ENCODE results near the gene SLCO4C1.

Gene SLCO4C1

GRCh38 chr5:102279711-102280110 is 16.4 kb downstream of the SLCO4C1 start:
- no peak overlapping the region for H3K27ac ChIP-seq
- H3K27me3 ChIP-seq (ENCODE audit: insufficient read depth, low read depth) = no peaks in the 10 kb centered on the region
- no peaks in the 10 kb centered on the region for H4K20me1 ChIP-seq (ENCODE audit: insufficient read depth)
- no peak overlapping the region for H2AFZ ChIP-seq (ENCODE audit: low read depth)
- no peak overlapping the region for H3K4me3 ChIP-seq (IDR thresholded peaks at IDR 0.05; ENCODE audit: insufficient read depth, low read depth, low read length)
- TF ChIP-seq, protein P1, sequence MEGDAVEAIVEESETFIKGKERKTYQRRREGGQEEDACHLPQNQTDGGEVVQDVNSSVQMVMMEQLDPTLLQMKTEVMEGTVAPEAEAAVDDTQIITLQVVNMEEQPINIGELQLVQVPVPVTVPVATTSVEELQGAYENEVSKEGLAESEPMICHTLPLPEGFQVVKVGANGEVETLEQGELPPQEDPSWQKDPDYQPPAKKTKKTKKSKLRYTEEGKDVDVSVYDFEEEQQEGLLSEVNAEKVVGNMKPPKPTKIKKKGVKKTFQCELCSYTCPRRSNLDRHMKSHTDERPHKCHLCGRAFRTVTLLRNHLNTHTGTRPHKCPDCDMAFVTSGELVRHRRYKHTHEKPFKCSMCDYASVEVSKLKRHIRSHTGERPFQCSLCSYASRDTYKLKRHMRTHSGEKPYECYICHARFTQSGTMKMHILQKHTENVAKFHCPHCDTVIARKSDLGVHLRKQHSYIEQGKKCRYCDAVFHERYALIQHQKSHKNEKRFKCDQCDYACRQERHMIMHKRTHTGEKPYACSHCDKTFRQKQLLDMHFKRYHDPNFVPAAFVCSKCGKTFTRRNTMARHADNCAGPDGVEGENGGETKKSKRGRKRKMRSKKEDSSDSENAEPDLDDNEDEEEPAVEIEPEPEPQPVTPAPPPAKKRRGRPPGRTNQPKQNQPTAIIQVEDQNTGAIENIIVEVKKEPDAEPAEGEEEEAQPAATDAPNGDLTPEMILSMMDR (conservative IDR thresholded peaks at IDR 0.05; ENCODE audit: low read depth, low read length) = no peak
- H3K4me2 ChIP-seq = no peak overlapping the region
- H3K36me3 ChIP-seq (ENCODE audit: insufficient read depth) = no peaks in the 10 kb centered on the region
- H3K79me2 ChIP-seq (ENCODE audit: insufficient read depth, low read depth) = no peaks in the 10 kb centered on the region
- no peaks in the 10 kb centered on the region for H3K4me1 ChIP-seq (ENCODE audit: low read depth, poor library complexity, severe bottlenecking)
- H3K9ac ChIP-seq = no peak overlapping the region

DNA sequence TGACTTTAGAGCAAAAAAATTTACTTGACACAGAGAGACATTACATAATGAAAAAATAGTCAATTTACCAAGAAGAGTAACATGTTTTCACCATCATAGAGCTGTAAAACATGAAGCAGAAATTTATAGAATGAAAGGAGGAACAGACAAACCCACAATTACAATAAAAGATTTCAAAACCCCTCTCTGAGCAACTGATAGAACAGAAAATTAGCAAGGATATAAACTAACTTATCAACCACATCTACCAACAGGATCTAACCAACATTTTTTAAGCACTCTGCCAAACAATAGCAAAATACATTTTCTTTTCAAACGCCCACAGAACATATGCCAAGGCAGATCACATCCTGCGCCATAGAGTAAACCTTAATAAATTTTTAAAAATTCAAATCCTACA is 17.9 kb downstream of the SLCO4C1 start:
- H3K4me1 ChIP-seq (ENCODE audit: low read depth, poor library complexity, severe bottlenecking) = no peaks in the 10 kb centered on the region
- H3K4me3 ChIP-seq (IDR thresholded peaks at IDR 0.05; ENCODE audit: insufficient read depth, low read depth, low read length) = no peak overlapping the region
- no peaks in the 10 kb centered on the region for H3K79me2 ChIP-seq (ENCODE audit: insufficient read depth, low read depth)
- H3K27ac ChIP-seq = no peak overlapping the region
- H2AFZ ChIP-seq (ENCODE audit: low read depth) = no peak overlapping the region
- no peak overlapping the region for H3K9ac ChIP-seq
- no peaks in the 10 kb centered on the region for H4K20me1 ChIP-seq (ENCODE audit: insufficient read depth)
- no peak overlapping the region for H3K4me2 ChIP-seq
- no peaks in the 10 kb centered on the region for H3K27me3 ChIP-seq (ENCODE audit: insufficient read depth, low read depth)
- no peaks in the 10 kb centered on the region for H3K36me3 ChIP-seq (ENCODE audit: insufficient read depth)
- TF ChIP-seq, protein P1 (conservative IDR thresholded peaks at IDR 0.05; ENCODE audit: low read depth, low read length) = no peak

- Histone ChIP-seq H3K4me2 (no peak overlapping the region), H3K36me3 (ENCODE audit: insufficient read depth) (no peaks in the 10 kb centered on the region), H3K79me2 (ENCODE audit: insufficient read depth, low read depth) (no peaks in the 10 kb centered on the region), H3K9ac (no peak overlapping the region), H2AFZ (ENCODE audit: low read depth) (no peak overlapping the region), H3K27me3 (ENCODE audit: insufficient read depth, low read depth) (no peaks in the 10 kb centered on the region), H3K27ac (no peak overlapping the region), H3K4me3 (IDR thresholded peaks at IDR 0.05; ENCODE audit: insufficient read depth, low read depth, low read length) (no peak overlapping the region), H3K4me1 (ENCODE audit: low read depth, poor library complexity, severe bottlenecking) (no peaks in the 10 kb centered on the region), H4K20me1 (ENCODE audit: insufficient read depth) (no peaks in the 10 kb centered on the region)
- TF ChIP-seq, protein P1 (conservative IDR thresholded peaks at IDR 0.05; ENCODE audit: low read depth, low read length) = no peak
These were observed 18.9 kb downstream of the SLCO4C1 start for GRCh38 chr5:102277144-102277543.

DNA sequence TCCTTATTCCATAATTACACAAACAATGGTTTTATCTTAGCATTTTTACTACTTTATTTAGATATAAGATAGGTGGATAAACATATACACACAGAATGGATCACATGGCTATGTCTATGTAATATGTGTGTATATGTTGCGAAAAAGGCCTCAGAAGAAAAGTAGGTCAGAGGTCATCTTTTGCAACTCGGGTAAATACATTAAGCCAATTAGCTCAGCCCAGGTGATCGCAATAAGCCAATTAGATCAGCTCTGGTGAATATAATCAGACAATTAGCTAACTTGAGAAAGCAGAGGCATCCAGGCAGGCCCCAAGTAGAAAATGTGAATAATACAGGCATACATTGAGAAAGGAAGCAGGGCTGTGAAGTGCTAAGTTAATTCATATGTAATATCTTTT is 24.3 kb downstream of the SLCO4C1 start:
- no peaks in the 10 kb centered on the region for H3K27me3 ChIP-seq (ENCODE audit: insufficient read depth, low read depth)
- no peaks in the 10 kb centered on the region for H3K79me2 ChIP-seq (ENCODE audit: insufficient read depth, low read depth)
- H3K27ac ChIP-seq = no peak overlapping the region
- no peak overlapping the region for H2AFZ ChIP-seq (ENCODE audit: low read depth)
- no peak overlapping the region for H3K4me3 ChIP-seq (IDR thresholded peaks at IDR 0.05; ENCODE audit: insufficient read depth, low read depth, low read length)
- H3K4me1 ChIP-seq (ENCODE audit: low read depth, poor library complexity, severe bottlenecking) = no peaks in the 10 kb centered on the region
- H4K20me1 ChIP-seq (ENCODE audit: insufficient read depth) = no peaks in the 10 kb centered on the region
- no peak overlapping the region for H3K4me2 ChIP-seq
- TF ChIP-seq, protein P1 (conservative IDR thresholded peaks at IDR 0.05; ENCODE audit: low read depth, low read length) = no peak
- no peak overlapping the region for H3K9ac ChIP-seq
- H3K36me3 ChIP-seq (ENCODE audit: insufficient read depth) = no peaks in the 10 kb centered on the region
